ENCODE data around the gene KIF14. TPM values are rescaled to one million over a fixed set of nuclear protein-coding genes. Genes with fewer than 3 reads are reported as not detected.

Gene KIF14
- total and polyA plus RNA-seq, 2 of the 13 experiments (the other 11 are each of a cell fraction or from before 2014, with no cell fraction given): 3.3 to 11.2 TPM

DNA sequence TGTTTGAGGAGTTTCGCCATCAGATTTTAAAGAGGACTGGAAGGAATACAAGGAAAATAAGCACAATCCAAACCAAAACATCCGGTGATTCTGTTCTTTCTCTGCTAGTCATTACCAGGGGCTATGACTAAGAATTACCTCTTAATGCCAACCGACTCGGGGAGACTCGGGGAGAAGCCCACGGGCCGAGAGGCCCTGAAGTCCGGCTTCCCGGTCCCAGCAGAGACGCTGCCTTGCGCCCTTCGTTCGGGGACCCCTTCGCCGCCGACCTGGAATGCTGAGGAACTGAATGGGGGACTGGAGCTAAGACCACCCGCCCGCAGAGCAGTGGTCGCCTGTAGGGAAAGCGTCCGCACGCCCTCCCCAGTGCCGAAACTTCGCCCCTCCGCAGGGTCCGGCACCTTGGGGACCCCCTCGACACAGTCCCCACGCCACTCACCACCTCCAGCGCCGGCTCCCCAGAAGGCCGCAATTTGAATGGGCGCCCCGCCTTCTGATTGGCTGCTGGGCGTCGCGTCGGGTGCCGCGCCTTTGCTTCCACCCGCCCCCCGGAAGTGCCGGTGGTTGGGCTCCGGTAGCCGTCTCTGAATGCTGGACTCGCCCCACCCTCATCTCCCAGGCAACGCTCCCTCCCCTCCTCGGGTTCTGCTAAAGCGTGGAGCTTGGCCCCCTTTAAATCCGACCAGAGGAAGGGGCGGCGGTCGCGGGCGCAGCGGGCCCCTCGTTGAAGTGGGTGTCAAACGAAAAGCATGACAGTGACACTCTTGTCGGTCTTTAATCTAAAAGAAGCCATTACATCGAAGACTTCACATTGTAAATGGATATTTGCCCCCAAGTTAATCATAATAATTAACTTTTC is at the start of gene KIF14 (continued):
- TF ChIP-seq ZNF577 (CRISPR knock-in tag; IDR thresholded peaks at IDR 0.05; ENCODE audit: borderline replicate concordance, low read depth) (no peak), MAX (IDR thresholded peaks at IDR 0.05) (peak; percentile 52), TFDP2 (CRISPR knock-in tag; IDR thresholded peaks at IDR 0.05) (peak; percentile 98), MAZ (IDR thresholded peaks at IDR 0.05; ENCODE audit: borderline replicate concordance, low read depth, low read length) (peak; percentile 94; the same call in 1 of the 2 replicates), MAZ (CRISPR knock-in tag; IDR thresholded peaks at IDR 0.05; ENCODE audit: low read depth) (peak; percentile 69), ELF1 (CRISPR knock-in tag; IDR thresholded peaks at IDR 0.05) (peak; percentile 98), CREM (IDR thresholded peaks at IDR 0.05) (peak; percentile 79), CREM (CRISPR knock-in tag; IDR thresholded peaks at IDR 0.05) (0 out of 2 replicates have a peak, but pooled peaks have one; percentile 18), ZFY (CRISPR knock-in tag; IDR thresholded peaks at IDR 0.05) (peak; percentile 54; the same call in 1 of the 2 replicates), ZNF180 (CRISPR knock-in tag; IDR thresholded peaks at IDR 0.05; ENCODE audit: borderline replicate concordance, low read depth) (no peak), ARHGAP35 (CRISPR knock-in tag; IDR thresholded peaks at IDR 0.05; ENCODE audit: borderline replicate concordance) (no peak), RARG (CRISPR knock-in tag; IDR thresholded peaks at IDR 0.05; ENCODE audit: low read depth) (no peak), MAFK (conservative IDR thresholded peaks at IDR 0.05 in 1 of 2, IDR thresholded peaks at IDR 0.05 in 1 of 2; ENCODE audit: low read length in 2 of 2) (no peak), ZNF253 (CRISPR knock-in tag; IDR thresholded peaks at IDR 0.05; ENCODE audit: borderline replicate concordance) (no peak), DRAP1 (CRISPR knock-in tag; IDR thresholded peaks at IDR 0.05) (peak; percentile 53), GMEB1 (CRISPR knock-in tag; IDR thresholded peaks at IDR 0.05; ENCODE audit: borderline replicate concordance) (peak; percentile 71; the same call in 1 of the 2 replicates), ARNT2 (CRISPR knock-in tag; IDR thresholded peaks at IDR 0.05; ENCODE audit: low read depth) (peak; percentile 68), ZNF580 (CRISPR knock-in tag; IDR thresholded peaks at IDR 0.05; ENCODE audit: borderline replicate concordance, low read depth) (peak; percentile 63; the same call in 1 of the 2 replicates), ZNF557 (CRISPR knock-in tag; IDR thresholded peaks at IDR 0.05) (no peak), FOXK2 (IDR thresholded peaks at IDR 0.05) (no peak), FOXK1 (CRISPR knock-in tag; IDR thresholded peaks at IDR 0.05; ENCODE audit: borderline replicate concordance, low read depth) (peak; percentile 71; the same call in 1 of the 2 replicates)
- TF ChIP-seq, protein P1, sequence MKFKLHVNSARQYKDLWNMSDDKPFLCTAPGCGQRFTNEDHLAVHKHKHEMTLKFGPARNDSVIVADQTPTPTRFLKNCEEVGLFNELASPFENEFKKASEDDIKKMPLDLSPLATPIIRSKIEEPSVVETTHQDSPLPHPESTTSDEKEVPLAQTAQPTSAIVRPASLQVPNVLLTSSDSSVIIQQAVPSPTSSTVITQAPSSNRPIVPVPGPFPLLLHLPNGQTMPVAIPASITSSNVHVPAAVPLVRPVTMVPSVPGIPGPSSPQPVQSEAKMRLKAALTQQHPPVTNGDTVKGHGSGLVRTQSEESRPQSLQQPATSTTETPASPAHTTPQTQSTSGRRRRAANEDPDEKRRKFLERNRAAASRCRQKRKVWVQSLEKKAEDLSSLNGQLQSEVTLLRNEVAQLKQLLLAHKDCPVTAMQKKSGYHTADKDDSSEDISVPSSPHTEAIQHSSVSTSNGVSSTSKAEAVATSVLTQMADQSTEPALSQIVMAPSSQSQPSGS (CRISPR knock-in tag; IDR thresholded peaks at IDR 0.05): 0 out of 2 replicates have a peak, but pooled peaks have one; percentile 35
- TF ChIP-seq, protein P2, sequence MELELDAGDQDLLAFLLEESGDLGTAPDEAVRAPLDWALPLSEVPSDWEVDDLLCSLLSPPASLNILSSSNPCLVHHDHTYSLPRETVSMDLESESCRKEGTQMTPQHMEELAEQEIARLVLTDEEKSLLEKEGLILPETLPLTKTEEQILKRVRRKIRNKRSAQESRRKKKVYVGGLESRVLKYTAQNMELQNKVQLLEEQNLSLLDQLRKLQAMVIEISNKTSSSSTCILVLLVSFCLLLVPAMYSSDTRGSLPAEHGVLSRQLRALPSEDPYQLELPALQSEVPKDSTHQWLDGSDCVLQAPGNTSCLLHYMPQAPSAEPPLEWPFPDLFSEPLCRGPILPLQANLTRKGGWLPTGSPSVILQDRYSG (CRISPR knock-in tag; IDR thresholded peaks at IDR 0.05): no peak
